Measurements from ENCODE around the gene SMIM45.

- TF ChIP-seq CTCF (IDR thresholded peaks at IDR 0.05) (peak in 1 of 6 experiments; percentile 15), POLR2A (IDR thresholded peaks at IDR 0.05) (no peak)
These were observed 11.6 kb downstream of the SMIM45 start for GRCh38 chr22:41963453-41964111.
